Stomach (tissue), 9 donors: ENCODE measurements around the gene HLCS. TPM values are rescaled to one million over a fixed set of nuclear protein-coding genes. Genes with fewer than 3 reads are reported as not detected.

Experiments used
- DNase-seq, 2 donors: peaks; one replicate each; pipeline versions ENCODE4 v3.0.0 to v3.0.0-alpha.2; 2013 to 2019
- H3K27ac ChIP-seq, 5 donors: fragments of 200-600 bp in 4 of 5; sonication (generic) in 4 of 5; one replicate each; pipeline ENCODE4 v1.5.1; 2013 to 2019; ENCODE audit warnings: mild to moderate bottlenecking in 1 of 5, moderate library complexity in 1 of 5
- H3K27me3 ChIP-seq, 3 donors: fragments of 200-600 bp; sonication (generic); one replicate each; pipeline ENCODE4 v1.5.1; 2017 to 2019; ENCODE audit warnings: mixed run types in 1 of 3
- H3K36me3 ChIP-seq, 4 donors: fragments of 200-600 bp; sonication (generic); 1 replicate in 3 of 4; 2 replicates in 1 of 4; pipeline ENCODE4 v1.5.1; 2016 to 2019
- H3K4me1 ChIP-seq, 4 donors: fragments of 200-600 bp; sonication (generic); one replicate each; pipeline ENCODE4 v1.5.1; 2016 to 2019
- H3K4me3 ChIP-seq, 4 donors: fragments of 200-600 bp; sonication (generic) in 3 of 4; one replicate each; pipeline ENCODE4 v1.5.1; 2016 to 2019; ENCODE audit warnings: mild to moderate bottlenecking in 1 of 4
- H3K9me3 ChIP-seq, 4 donors: fragments of 200-600 bp; sonication (generic); one replicate each; pipeline ENCODE4 v1.5.1; 2016 to 2019
- EP300 ChIP-seq: sonication (generic); formaldehyde crosslinking; IDR thresholded peaks from one replicate; pipeline ENCODE4 v1.6.1; 2017; ENCODE audit warnings: antibody characterized with exemption
- POLR2A ChIP-seq, 4 donors: fragments of 450-650 bp; IDR thresholded peaks; one replicate each; pipeline ENCODE4 v1.6.1; 2016; ENCODE audit warnings: antibody characterized with exemption in 4 of 4, control low read depth in 2 of 4, mild to moderate bottlenecking in 1 of 4, moderate library complexity in 1 of 4
- POLR2AphosphoS5 ChIP-seq, 3 donors: sonication (generic); formaldehyde crosslinking; IDR thresholded peaks; one replicate each; pipeline ENCODE4 v1.6.1; 2016; ENCODE audit warnings: antibody characterized with exemption in 3 of 3
- WGBS, 5 donors: extraction: QIAGEN DNeasy Blood & Tissue Kit in 3 of 5; methylation state at CpG; one replicate each; pipeline versions ENCODE4 v1.1.5 to v1.1.7; 2013 to 2018; 5-methylcytosine and 5-hydroxymethylcytosine counted together
- intact Hi-C: fragments of 100-400 bp; cut with DNase I; formaldehyde crosslinking; loops from one replicate; pipeline ENCODE4 v1.15.1; 2023; ENCODE audit warnings: low total_unique reads
- polyA plus RNA-seq, 3 donors: library from polyadenylated mRNA; stranded (reverse); fragments of 200-250 nt; gene quantifications; one replicate each; pipeline ENCODE4 v1.2.3, GENCODE V29; 2013
- total RNA-seq, 5 donors: library from RNA; depleted of rRNA; stranded (reverse); fragments of >200 nt; gene quantifications; one replicate each; pipeline versions ENCODE4 v1.1.0 to v1.2.3, GENCODE V29; 2014 to 2016
- TF ChIP-seq, protein P1 (sequence below), 7 experiments: fragments of 450-650 bp in 4 of 7; fragments of 200-600 bp in 3 of 7; sonication (generic) in 3 of 7; IDR thresholded peaks; one replicate each; pipeline ENCODE4 v1.5.1; 2016 to 2019; ENCODE audit warnings: antibody characterized with exemption in 7 of 7, control low read depth in 2 of 7, mild to moderate bottlenecking in 1 of 7
- donor health status: healthy with polysubstance abuse.
- donor health status: Bipolar disorder and iron deficiency.
- donor health status: healthy.

Gene HLCS
- total and polyA plus RNA-seq, 8 donors, result 2.3 to 35.1 (median 13.9) TPM

DNA sequence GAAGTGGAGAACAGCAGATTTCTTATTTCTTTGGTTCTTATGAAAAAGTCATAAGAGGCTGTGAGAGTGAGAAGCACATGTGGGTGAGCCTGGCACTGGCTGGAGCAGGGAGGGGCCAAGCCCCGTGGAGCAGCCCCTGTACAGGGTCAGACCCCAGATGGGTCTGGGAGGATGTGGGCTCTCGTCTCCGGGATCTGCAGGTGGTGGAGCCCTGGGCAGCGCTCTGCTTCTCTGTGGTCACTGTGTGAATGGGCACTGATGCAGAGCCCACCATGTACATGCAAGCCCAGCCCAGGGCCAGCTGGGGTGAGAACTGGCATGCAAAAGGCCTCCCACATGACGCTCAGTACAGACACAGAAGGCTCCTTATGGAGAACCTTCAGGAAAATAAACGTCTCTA, 200.0 kb downstream of the HLCS start:
- WGBS, 5 donors, result 84 to 93% (median 91%) methylated on average over 6 of the region's 6 CpGs
- intact Hi-C loops, result no loop called here
- no peak for DNase-seq
- TF ChIP-seq EP300 (no peak), POLR2A (IDR thresholded peaks at IDR 0.05) (no peak), POLR2AphosphoS5 (IDR thresholded peaks at IDR 0.05) (no peak)
- TF ChIP-seq, protein P1, sequence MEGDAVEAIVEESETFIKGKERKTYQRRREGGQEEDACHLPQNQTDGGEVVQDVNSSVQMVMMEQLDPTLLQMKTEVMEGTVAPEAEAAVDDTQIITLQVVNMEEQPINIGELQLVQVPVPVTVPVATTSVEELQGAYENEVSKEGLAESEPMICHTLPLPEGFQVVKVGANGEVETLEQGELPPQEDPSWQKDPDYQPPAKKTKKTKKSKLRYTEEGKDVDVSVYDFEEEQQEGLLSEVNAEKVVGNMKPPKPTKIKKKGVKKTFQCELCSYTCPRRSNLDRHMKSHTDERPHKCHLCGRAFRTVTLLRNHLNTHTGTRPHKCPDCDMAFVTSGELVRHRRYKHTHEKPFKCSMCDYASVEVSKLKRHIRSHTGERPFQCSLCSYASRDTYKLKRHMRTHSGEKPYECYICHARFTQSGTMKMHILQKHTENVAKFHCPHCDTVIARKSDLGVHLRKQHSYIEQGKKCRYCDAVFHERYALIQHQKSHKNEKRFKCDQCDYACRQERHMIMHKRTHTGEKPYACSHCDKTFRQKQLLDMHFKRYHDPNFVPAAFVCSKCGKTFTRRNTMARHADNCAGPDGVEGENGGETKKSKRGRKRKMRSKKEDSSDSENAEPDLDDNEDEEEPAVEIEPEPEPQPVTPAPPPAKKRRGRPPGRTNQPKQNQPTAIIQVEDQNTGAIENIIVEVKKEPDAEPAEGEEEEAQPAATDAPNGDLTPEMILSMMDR (IDR thresholded peaks at IDR 0.05), result no peak
- Histone ChIP-seq H3K27me3 (no peaks in the 10 kb centered on the region), H3K4me1 (peaks cover 6 to 15% (median 8%) of the 10 kb centered on the region in 4 donors), H3K9me3 (no peaks in the 10 kb centered on the region), H3K36me3 (peaks cover 0 to 32% (median 4%) of the 10 kb centered on the region in 4 donors), H3K4me3 (no peak overlapping the region), H3K27ac (no peak overlapping the region)

DNA sequence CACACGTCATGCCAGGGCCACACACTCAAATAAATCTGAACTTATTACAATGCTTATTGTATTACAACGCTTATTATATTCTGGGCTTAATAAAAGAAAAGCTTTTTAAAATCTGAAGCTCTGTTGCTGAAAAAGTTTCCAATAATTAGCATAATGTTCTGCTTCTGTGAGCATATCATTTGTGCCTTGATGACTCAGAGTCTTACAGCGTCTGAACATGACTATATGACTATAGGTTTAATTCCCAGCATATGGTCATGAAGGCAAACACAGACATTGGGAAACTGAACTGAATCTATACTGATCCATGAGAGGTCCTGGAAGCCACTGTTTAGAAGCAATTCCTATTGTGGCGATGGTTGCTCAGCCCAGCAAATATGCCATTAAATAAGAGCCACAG, 201.2 kb downstream of the HLCS start:
- intact Hi-C loops, result no loop called here
- Histone ChIP-seq H3K9me3 (no peaks in the 10 kb centered on the region), H3K27ac (no peak overlapping the region), H3K4me3 (no peak overlapping the region), H3K27me3 (no peaks in the 10 kb centered on the region), H3K4me1 (peaks cover 6 to 15% (median 8%) of the 10 kb centered on the region in 4 donors), H3K36me3 (peaks cover 0 to 34% (median 6%) of the 10 kb centered on the region in 4 donors)
- DNase-seq, result no peak
- WGBS, 5 donors, result 89 to 95% (median 93%) methylated on average over 4 of the region's 4 CpGs
- TF ChIP-seq POLR2A (IDR thresholded peaks at IDR 0.05) (no peak), EP300 (no peak), POLR2AphosphoS5 (IDR thresholded peaks at IDR 0.05) (no peak)
- TF ChIP-seq, protein P1 (IDR thresholded peaks at IDR 0.05), result no peak

DNA sequence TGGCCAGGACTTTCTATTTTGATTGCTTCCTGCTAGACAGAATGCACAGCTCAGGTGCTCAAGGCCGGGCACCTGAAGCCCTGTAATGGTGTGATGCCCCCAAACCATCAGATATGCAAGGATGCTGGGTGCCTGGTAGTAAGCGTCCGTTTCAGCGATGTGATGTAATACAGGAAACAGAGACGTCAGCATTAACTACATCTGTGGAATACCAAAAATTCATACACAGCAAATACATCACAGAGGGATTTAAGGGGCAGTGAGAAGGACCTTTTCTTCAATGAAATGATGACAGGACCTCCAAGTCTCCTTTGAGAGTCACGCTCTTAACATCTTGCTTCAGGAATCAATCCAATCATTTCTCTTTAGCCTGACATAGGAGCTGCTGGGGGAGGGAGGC, 203.2 kb downstream of the HLCS start:
- Histone ChIP-seq H3K36me3 (peaks cover 0 to 53% (median 13%) of the 10 kb centered on the region in 4 donors), H3K4me3 (no peak overlapping the region), H3K4me1 (peaks cover 0 to under 1% (median 0%) of the 10 kb centered on the region in 4 donors), H3K27ac (no peak overlapping the region), H3K9me3 (no peaks in the 10 kb centered on the region), H3K27me3 (no peaks in the 10 kb centered on the region)
- DNase-seq, result no peak
- WGBS, 5 donors, result 89 to 96% (median 94%) methylated on average over 6 of the region's 6 CpGs
- TF ChIP-seq POLR2AphosphoS5 (IDR thresholded peaks at IDR 0.05) (no peak), EP300 (no peak), POLR2A (IDR thresholded peaks at IDR 0.05) (no peak)
- TF ChIP-seq, protein P1 (IDR thresholded peaks at IDR 0.05), result no peak
- intact Hi-C loops, result no loop called here

DNA sequence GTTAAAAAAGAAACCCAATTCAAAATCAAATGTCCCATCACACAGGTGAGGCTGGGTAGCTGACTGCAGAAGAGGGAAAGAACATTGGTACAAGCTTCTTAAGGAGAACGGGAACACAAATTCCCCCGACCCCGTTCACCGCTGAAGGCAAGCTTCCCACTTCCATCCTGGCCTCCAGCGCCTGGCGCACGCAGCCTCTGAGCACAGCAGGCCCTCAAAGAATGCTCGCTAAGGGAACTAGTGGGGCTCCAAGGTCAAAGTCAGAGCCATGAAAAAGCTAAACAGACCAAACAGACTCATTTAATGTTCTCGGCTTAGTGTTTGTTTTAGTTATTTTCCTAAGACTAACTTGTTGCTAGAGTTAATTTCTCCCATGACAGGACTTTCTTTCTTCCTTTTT, 203.8 kb downstream of the HLCS start:
- Histone ChIP-seq H3K9me3 (no peaks in the 10 kb centered on the region), H3K4me1 (no peaks in the 10 kb centered on the region), H3K27ac (no peak overlapping the region), H3K36me3 (peaks cover 0 to 55% (median 13%) of the 10 kb centered on the region in 4 donors), H3K4me3 (no peak overlapping the region), H3K27me3 (no peaks in the 10 kb centered on the region)
- intact Hi-C loops, result no loop called here
- TF ChIP-seq EP300 (no peak), POLR2AphosphoS5 (IDR thresholded peaks at IDR 0.05) (no peak), POLR2A (IDR thresholded peaks at IDR 0.05) (no peak)
- TF ChIP-seq, protein P1 (IDR thresholded peaks at IDR 0.05), result no peak
- peak in 1 of 2 donors; percentile 35 for DNase-seq
- WGBS, 5 donors, result 73 to 82% (median 80%) methylated on average over 9 of the region's 9 CpGs
